HCT116 (cell line): Measurements from ENCODE around the gene TMEM139. TPM values are rescaled to one million over a fixed set of nuclear protein-coding genes. Genes with fewer than 3 reads are reported as not detected.

Experiments
- ATAC-seq: fragments of 200-7000 bp; cut with Tn5 transposase; 2 replicates; pipeline ENCODE4 v1.9.1; 2020; ENCODE audit warnings: mild to moderate bottlenecking, moderate library complexity
- BruUV-seq: library from RNA; stranded (reverse); fragments of 400-500 nt; replicated peaks from 2 replicates; lab custom pipeline; 2021; lab: Mats Ljungman, UMichigan
- CTCF ChIA-PET: fragments of 300-600 bp; sonication (Branson Sonifier 250); formaldehyde crosslinking; loops from one replicate; lab custom pipeline; 2021; ENCODE audit warnings: antibody characterized with exemption; lab: Charles Lee
- POLR2A ChIA-PET: fragments of 300-600, 350-600 bp; sonication (Branson Sonifier 250); formaldehyde crosslinking; loops from one replicate; lab custom pipeline; 2021; ENCODE audit warnings: antibody characterized with exemption; lab: Charles Lee
- RAD21 ChIA-PET, 2 experiments: fragments of 300-600 bp; sonication (Branson Sonifier 250); formaldehyde crosslinking; loops; one replicate each; lab custom pipeline; 2023; ENCODE audit warnings: low total read pairs in 2 of 2; ENCODE audit not compliant: uncharacterized antibody in 2 of 2, unreplicated experiment in 2 of 2, low non-redundant PET in 1 of 2; lab: Charles Lee
- DNase-seq: peaks from one replicate; pipeline ENCODE4 v3.0.0-alpha.2; 2010; ENCODE audit warnings: low read depth, low spot score
- H2AFZ ChIP-seq: fragments of 200-600 bp; shearing (Covaris generic), sonication (generic); 2 replicates; pipeline ENCODE4 v1.6.1; 2017; ENCODE audit warnings: low read depth, mixed run types, mixed read lengths, antibody characterized with exemption, low read length; ENCODE audit not compliant: poor library complexity, severe bottlenecking
- H3K27ac ChIP-seq: 2 replicates; pipeline ENCODE4 v1.5.1; 2012; ENCODE audit warnings: low read depth, low read length
- H3K27me3 ChIP-seq: fragments of 200-600 bp; sonication (generic); 2 replicates; pipeline ENCODE4 v1.6.1; 2016; ENCODE audit warnings: mixed run types, low read length, mixed read lengths; ENCODE audit not compliant: insufficient read depth
- H3K36me3 ChIP-seq, 2 experiments: fragments of 200-500 bp in 1 of 2; fragments of 200-600 bp in 1 of 2; sonication (Bioruptor generic) in 1 of 2; sonication (generic) in 1 of 2; 2 replicates each; pipeline versions ENCODE4 v1.5.1 to v1.6.1; 2014 to 2016; ENCODE audit warnings: low read length in 2 of 2, inconsistent platforms in 1 of 2, mixed read lengths in 1 of 2, mixed run types in 1 of 2; ENCODE audit not compliant: insufficient read depth in 2 of 2, control insufficient read depth in 1 of 2
- H3K4me1 ChIP-seq, 2 experiments: fragments of 200-600 bp in 1 of 2; sonication (generic) in 1 of 2; 2 replicates each; pipeline versions ENCODE4 v1.5.1 to v1.6.1; 2012 to 2017; ENCODE audit warnings: low read length in 2 of 2, inconsistent platforms in 1 of 2, mild to moderate bottlenecking in 1 of 2, mixed read lengths in 1 of 2, mixed run types in 1 of 2, moderate library complexity in 1 of 2; ENCODE audit not compliant: insufficient read depth in 2 of 2, control insufficient read depth in 1 of 2
- H3K4me2 ChIP-seq: fragments of 200-600 bp; sonication (generic); 2 replicates; pipeline ENCODE4 v1.6.1; 2017; ENCODE audit warnings: mixed run types, low read length, mixed read lengths
- H3K4me3 ChIP-seq, 2 experiments: fragments of 200-600 bp in 1 of 2; sonication (generic) in 1 of 2; replicated peaks in 1 of 2; 2 replicates each; pipeline ENCODE4 v1.5.1; 2011 to 2016; ENCODE audit warnings: low read length in 2 of 2, control low read depth in 1 of 2, low read depth in 1 of 2, mild to moderate bottlenecking in 1 of 2, mixed read lengths in 1 of 2, mixed run types in 1 of 2
- H3K79me2 ChIP-seq: fragments of 200-600 bp; sonication (generic); 2 replicates; pipeline ENCODE4 v1.6.1; 2017; ENCODE audit warnings: mild to moderate bottlenecking, mixed run types, low read length, moderate library complexity, mixed read lengths; ENCODE audit not compliant: insufficient read depth
- H3K9ac ChIP-seq: fragments of 200-600 bp; sonication (generic); 2 replicates; pipeline ENCODE4 v1.6.1; 2016; ENCODE audit warnings: low read length, mixed read lengths
- H3K9me2 ChIP-seq: fragments of 200-600 bp; sonication (generic), shearing (Covaris generic); 2 replicates; pipeline ENCODE4 v1.6.1; 2017; ENCODE audit warnings: mixed run types, mild to moderate bottlenecking, moderate library complexity; ENCODE audit not compliant: insufficient read depth
- H3K9me3 ChIP-seq, 2 experiments: fragments of 200-500 bp in 1 of 2; fragments of 200-600 bp in 1 of 2; sonication (Bioruptor generic) in 1 of 2; sonication (generic) in 1 of 2; 2 replicates each; pipeline ENCODE4 v1.6.1; 2014 to 2017; ENCODE audit warnings: low read length in 2 of 2, mixed read lengths in 2 of 2, inconsistent platforms in 1 of 2, low read depth in 1 of 2, mild to moderate bottlenecking in 1 of 2, mixed run types in 1 of 2, moderate library complexity in 1 of 2; ENCODE audit not compliant: control insufficient read depth in 1 of 2, insufficient read depth in 1 of 2
- H4K20me1 ChIP-seq: fragments of 200-600 bp; sonication (generic), shearing (Covaris generic); 2 replicates; pipeline ENCODE4 v1.6.1; 2017; ENCODE audit warnings: mixed run types, mild to moderate bottlenecking, moderate library complexity; ENCODE audit not compliant: insufficient read depth
- ATF3 ChIP-seq: IDR thresholded peaks from 2 replicates; pipeline ENCODE4 v1.6.1; 2012
- CBX3 ChIP-seq: IDR thresholded peaks from 2 replicates; pipeline ENCODE4 v1.6.1; 2012; ENCODE audit warnings: low read depth
- CTCF ChIP-seq, 3 experiments: fragments of 200-600 bp in 1 of 3; sonication (generic) in 1 of 3; IDR thresholded peaks in 2 of 3; conservative IDR thresholded peaks in 1 of 3; 2 replicates each; pipeline ENCODE4 v1.5.1; 2012 to 2017; ENCODE audit warnings: low read depth in 2 of 3, low read length in 2 of 3, antibody characterized with exemption in 1 of 3, borderline replicate concordance in 1 of 3, control low read depth in 1 of 3, mild to moderate bottlenecking in 1 of 3, mixed read lengths in 1 of 3, mixed run types in 1 of 3, moderate library complexity in 1 of 3; ENCODE audit not compliant: insufficient read depth in 1 of 3
- ELF1 ChIP-seq: IDR thresholded peaks from 2 replicates; pipeline ENCODE4 v1.6.1; 2012; ENCODE audit warnings: low read depth, borderline replicate concordance
- EZH2phosphoT487 ChIP-seq: fragments of 200-600 bp; IDR thresholded peaks from 2 replicates; pipeline ENCODE4 v1.6.1; 2018; ENCODE audit warnings: antibody characterized with exemption, borderline replicate concordance
- FOSL1 ChIP-seq: IDR thresholded peaks from 2 replicates; pipeline ENCODE4 v1.6.1; 2012; ENCODE audit warnings: low read depth
- JUND ChIP-seq: IDR thresholded peaks from 2 replicates; pipeline ENCODE4 v1.6.1; 2012
- POLR2AphosphoS5 ChIP-seq: IDR thresholded peaks from 2 replicates; pipeline ENCODE4 v1.6.1; 2011; ENCODE audit warnings: mild to moderate bottlenecking, low read depth, low read length, moderate library complexity
- REST ChIP-seq: IDR thresholded peaks from 2 replicates; pipeline ENCODE4 v1.6.1; 2012; ENCODE audit warnings: low read depth
- SIN3A ChIP-seq: IDR thresholded peaks from 2 replicates; pipeline ENCODE4 v1.6.1; 2012; ENCODE audit warnings: low read depth
- SP1 ChIP-seq: IDR thresholded peaks from 2 replicates; pipeline ENCODE4 v1.6.1; 2012; ENCODE audit warnings: low read depth
- SRF ChIP-seq: IDR thresholded peaks from 2 replicates; pipeline ENCODE4 v1.6.1; 2012; ENCODE audit warnings: low read depth
- YY1 ChIP-seq: IDR thresholded peaks from 2 replicates; pipeline ENCODE4 v1.6.1; 2011; ENCODE audit warnings: low read length, low read depth, moderate library complexity, mild to moderate bottlenecking; ENCODE audit not compliant: insufficient replicate concordance; ENCODE audit errors: extremely low read depth
- ZFX ChIP-seq: fragments of 450-650 bp; IDR thresholded peaks from 2 replicates; pipeline ENCODE4 v1.6.1; 2017
- intact Hi-C: fragments of 100-400 bp; cut with micrococcal nuclease; formaldehyde crosslinking; loops from 2 replicates; pipeline ENCODE4 v1.10.0; 2022
- total RNA-seq: library from RNA; stranded (reverse); gene quantifications from one replicate; pipeline ENCODE4 v1.2.1, GENCODE V29; 2021; ENCODE audit not compliant: unreplicated experiment

Gene TMEM139
- total RNA-seq, 1 experiment from 2014 or later, result 9.9 TPM

- Histone ChIP-seq H3K4me1 (no peaks in the 10 kb centered on the region), H3K4me3 (no peak overlapping the region), H3K27me3 (no peaks in the 10 kb centered on the region), H3K9ac (no peak overlapping the region), H3K9me2 (no peaks in the 10 kb centered on the region), H3K4me2 (no peak overlapping the region), H4K20me1 (no peaks in the 10 kb centered on the region), H3K79me2 (no peaks in the 10 kb centered on the region), H3K27ac (no peak overlapping the region), H2AFZ (no peak overlapping the region), H3K9me3 (no peaks in the 10 kb centered on the region), H3K36me3 (no peaks in the 10 kb centered on the region)
- DNase-seq (no peak), ATAC-seq (no peak)
- TF ChIP-seq EZH2phosphoT487 (no peak), SP1 (no peak), REST (no peak), JUND (no peak), CBX3 (no peak), SRF (no peak), POLR2AphosphoS5 (no peak), ELF1 (no peak), FOSL1 (no peak)
- POLR2A ChIA-PET, result no interaction called here
- CTCF ChIA-PET, result no interaction called here
- RAD21 ChIA-PET, result no interaction called here
- intact Hi-C loops, result no loop called here
- BruUV-seq, result no TSS peak
Measured at GRCh38 chr7:143323653-143324052, 38.9 kb downstream of the TMEM139 start.

GRCh38 chr7:143325240-143325639, 40.5 kb downstream of the TMEM139 start:
- no peak for ATAC-seq
- no peak for TF ChIP-seq ZFX
- TF ChIP-seq ATF3, result no peak
- TF ChIP-seq CTCF (IDR thresholded peaks at IDR 0.05 in 2 of 3, conservative IDR thresholded peaks at IDR 0.05 in 1 of 3; ENCODE audit: borderline replicate concordance in 1 of 3, insufficient read depth in 1 of 3, low read depth in 2 of 3, low read length in 2 of 3), result no peak
- no peak for TF ChIP-seq JUND
- no peak for TF ChIP-seq YY1
- no peak for TF ChIP-seq SP1
- TF ChIP-seq SIN3A, result no peak

More at GRCh38 chr7:143325240-143325639, 40.5 kb downstream of the TMEM139 start:
- H3K9me3 ChIP-seq, result no peaks in the 10 kb centered on the region
- no peak overlapping the region for H3K27ac ChIP-seq
- no peaks in the 10 kb centered on the region for H3K36me3 ChIP-seq
- no peak overlapping the region for H2AFZ ChIP-seq
- ChIA-PET POLR2A (no interaction called here), RAD21 (no interaction called here), CTCF (interaction anchor here (1.0 kb wide), 1 partner anchor 26 kb away, joined by 3 read pairs; no protein-coding TSS in a partner anchor)
- no peak overlapping the region for H3K9ac ChIP-seq
- no peak overlapping the region for H3K4me2 ChIP-seq
- no peaks in the 10 kb centered on the region for H3K79me2 ChIP-seq
- no TSS peak for BruUV-seq
- H4K20me1 ChIP-seq, result no peaks in the 10 kb centered on the region
- intact Hi-C loops, result no loop called here
- H3K4me3 ChIP-seq, result no peak overlapping the region
- no peaks in the 10 kb centered on the region for H3K9me2 ChIP-seq
- DNase-seq, result no peak
- no peaks in the 10 kb centered on the region for H3K4me1 ChIP-seq
- no peaks in the 10 kb centered on the region for H3K27me3 ChIP-seq
